Activated CD4-positive, alpha-beta T cell treated with anti-CD3 and anti-CD28 coated beads, Interleukin-2, amount 10 ng/mL, durations not matched to agents 7 days and 5 days (primary cell): ENCODE measurements around the gene SCAI. TPM values are rescaled to one million over a fixed set of nuclear protein-coding genes. Genes with fewer than 3 reads are reported as not detected.
"Not testable (repeated sequence)": the region's sequence is repeated elsewhere in the genome, so short reads cannot be mapped to it uniquely, and the experiment has no call there.

ENCODE experiments used
- CTCF ChIA-PET: fragments of 350-600 bp; sonication (Branson Sonifier 250); formaldehyde crosslinking; loops from one replicate; lab custom pipeline; 2021; ENCODE audit warnings: antibody characterized with exemption; lab: Charles Lee
- POLR2A ChIA-PET: fragments of 350-600 bp; sonication (Branson Sonifier 250); formaldehyde crosslinking; loops from one replicate; lab custom pipeline; 2021; ENCODE audit warnings: antibody characterized with exemption; lab: Charles Lee
- DNase-seq: peaks from one replicate; pipeline ENCODE4 v3.0.0-alpha.2; 2020
- H3K27ac Mint-ChIP-seq: one replicate; pipeline ENCODE4 v1.8.0; 2021; ENCODE audit warnings: mild to moderate bottlenecking, moderate library complexity, mixed read lengths
- H3K27me3 Mint-ChIP-seq: one replicate; pipeline ENCODE4 v1.8.0; 2021; ENCODE audit warnings: mixed read lengths
- H3K36me3 Mint-ChIP-seq: one replicate; pipeline ENCODE4 v1.8.0; 2021; ENCODE audit warnings: low read depth, mixed read lengths
- H3K4me1 Mint-ChIP-seq: one replicate; pipeline ENCODE4 v1.8.0; 2021; ENCODE audit warnings: mixed read lengths
- H3K4me3 Mint-ChIP-seq: one replicate; pipeline ENCODE4 v1.8.0; 2021; ENCODE audit warnings: mild to moderate bottlenecking, moderate library complexity, mixed read lengths
- H3K9me3 Mint-ChIP-seq: one replicate; pipeline ENCODE4 v1.8.0; 2021; ENCODE audit warnings: mixed read lengths
- total RNA-seq, 2 experiments: library from RNA; stranded (reverse); gene quantifications; one replicate each; pipeline ENCODE4 v1.2.3, GENCODE V29; 2021

Gene SCAI
- total RNA-seq, 2 experiments from 2014 or later, result 11.2 to 12.5 TPM

DNA sequence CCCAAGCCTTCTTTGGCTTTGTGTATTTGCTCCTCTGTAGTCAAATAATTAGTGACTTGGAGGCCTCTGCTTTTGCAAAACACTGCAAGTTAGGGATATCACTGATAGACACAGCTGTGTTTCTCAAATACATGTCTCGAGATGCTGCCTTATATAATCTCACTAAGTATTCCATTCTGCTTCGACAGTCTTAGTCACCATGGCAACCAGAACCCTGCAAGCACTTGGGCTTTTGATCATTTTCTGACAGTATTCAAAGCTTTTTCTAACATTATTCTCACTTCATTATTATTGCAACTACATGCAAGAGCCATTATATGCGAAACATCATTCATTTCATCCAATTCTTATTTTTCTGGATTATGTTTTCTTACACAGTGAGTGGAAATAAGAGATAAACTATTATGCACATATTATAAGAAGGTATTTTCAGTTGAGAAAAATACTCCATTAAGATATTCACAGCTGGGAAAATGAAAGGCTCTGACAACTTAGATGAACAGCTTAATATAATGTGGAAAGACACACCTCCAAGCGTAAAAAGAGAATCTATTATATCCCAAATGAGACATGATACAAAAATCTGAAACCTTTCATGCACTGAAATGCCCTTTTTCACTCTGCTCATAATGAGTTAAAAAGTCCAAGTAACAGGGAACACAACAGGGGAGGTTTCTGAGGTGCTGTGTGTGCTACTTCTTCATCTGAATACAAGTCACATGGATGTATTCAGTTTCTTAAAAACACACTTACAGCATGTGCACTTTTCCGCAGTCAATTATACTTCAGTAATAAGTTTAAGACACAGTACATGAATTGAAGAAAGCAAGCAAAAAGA lies 93.9 kb downstream of the SCAI start:
- H3K4me3 Mint-ChIP-seq, result no peak overlapping the region
- no peaks in the 10 kb centered on the region for H3K4me1 Mint-ChIP-seq
- CTCF ChIA-PET, result no interaction called here
- POLR2A ChIA-PET, result no interaction called here
- DNase-seq, result no peak
- H3K27ac Mint-ChIP-seq, result no peak overlapping the region
- H3K36me3 Mint-ChIP-seq, result peaks cover 18% of the 10 kb centered on the region
- no peaks in the 10 kb centered on the region for H3K9me3 Mint-ChIP-seq
- H3K27me3 Mint-ChIP-seq, result no peaks in the 10 kb centered on the region

DNA sequence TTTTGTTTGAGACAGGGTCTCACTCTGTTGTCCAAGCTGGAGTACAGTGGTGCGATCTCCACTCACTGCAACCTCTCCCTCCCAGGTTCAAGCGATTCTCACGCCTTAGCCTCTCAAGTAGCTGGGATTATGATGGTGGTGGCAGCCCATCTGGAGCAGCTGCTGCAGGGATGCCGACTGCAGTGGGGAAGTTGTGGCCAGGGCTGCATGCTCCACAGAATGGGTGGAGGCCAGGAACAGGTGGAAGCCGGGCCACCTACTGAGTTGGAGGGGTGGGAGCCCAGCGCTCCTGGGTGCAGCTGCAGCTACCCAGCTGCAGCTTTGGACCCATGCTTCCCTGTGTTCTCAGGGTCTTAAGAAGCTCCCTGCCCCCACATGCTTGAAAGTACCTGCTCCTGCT lies 99.7 kb downstream of the SCAI start:
- ChIA-PET CTCF (interaction anchor here (0.6 kb wide), 1 partner anchor 42 kb away, joined by 3 read pairs; no protein-coding TSS in a partner anchor), POLR2A (no interaction called here)
- H3K4me1 Mint-ChIP-seq, result no peaks in the 10 kb centered on the region
- no peaks in the 10 kb centered on the region for H3K9me3 Mint-ChIP-seq
- no peaks in the 10 kb centered on the region for H3K27me3 Mint-ChIP-seq
- no peak overlapping the region for H3K27ac Mint-ChIP-seq
- DNase-seq, result no peak
- H3K4me3 Mint-ChIP-seq, result no peak overlapping the region
- H3K36me3 Mint-ChIP-seq, result peaks cover 10% of the 10 kb centered on the region

- H3K9me3 Mint-ChIP-seq, result no peaks in the 10 kb centered on the region
- peaks cover 8% of the 10 kb centered on the region for H3K36me3 Mint-ChIP-seq
- no peaks in the 10 kb centered on the region for H3K4me1 Mint-ChIP-seq
- no peak overlapping the region for H3K27ac Mint-ChIP-seq
- no peaks in the 10 kb centered on the region for H3K27me3 Mint-ChIP-seq
- ChIA-PET POLR2A (no interaction called here), CTCF (interaction anchor here (0.6 kb wide), 1 partner anchor 41 kb away, joined by 3 read pairs; no protein-coding TSS in a partner anchor)
- DNase-seq, result no peak
- H3K4me3 Mint-ChIP-seq, result no peak overlapping the region
Observed at GRCh38 chr9:125043148-125043547, 100.2 kb downstream of the SCAI start.

DNA sequence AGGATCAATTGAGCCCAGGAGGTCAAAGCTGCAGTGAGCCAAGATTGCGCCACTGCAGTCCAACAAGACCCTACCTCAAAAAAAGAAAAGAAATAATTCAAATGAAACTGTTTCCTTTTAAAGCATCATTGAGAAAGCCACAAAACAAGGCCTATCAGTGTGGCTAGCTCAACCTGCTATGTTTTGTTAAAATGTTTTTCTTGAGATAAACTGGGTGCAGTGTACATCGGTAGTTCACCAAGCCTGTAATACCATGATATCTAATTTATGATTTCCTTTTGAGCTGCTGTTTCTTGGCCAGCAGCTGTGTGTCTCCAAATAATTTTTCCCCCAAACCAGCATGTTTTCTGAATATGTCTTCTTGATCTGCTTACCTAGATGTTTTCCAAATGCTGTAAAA lies 105.2 kb downstream of the SCAI start:
- no peaks in the 10 kb centered on the region for H3K4me1 Mint-ChIP-seq
- no peak for DNase-seq
- ChIA-PET CTCF (interaction anchor here (0.6 to 1.4 kb wide), 3 partner anchors 12 to 191 kb away, joined by 3 to 4 read pairs (median 3); no protein-coding TSS in a partner anchor), POLR2A (no interaction called here)
- H3K9me3 Mint-ChIP-seq, result no peaks in the 10 kb centered on the region
- no peak overlapping the region for H3K27ac Mint-ChIP-seq
- H3K4me3 Mint-ChIP-seq, result no peak overlapping the region
- no peaks in the 10 kb centered on the region for H3K36me3 Mint-ChIP-seq
- no peaks in the 10 kb centered on the region for H3K27me3 Mint-ChIP-seq

GRCh38 chr9:125028041-125028440 lies 115.3 kb downstream of the SCAI start:
- DNase-seq, result no peak
- Mint-ChIP-seq H3K4me1 (peaks cover 7% of the 10 kb centered on the region), H3K4me3 (no peak overlapping the region), H3K27ac (no peak overlapping the region), H3K36me3 (peaks cover 18% of the 10 kb centered on the region), H3K27me3 (no peaks in the 10 kb centered on the region), H3K9me3 (no peaks in the 10 kb centered on the region)
- ChIA-PET CTCF (no interaction called here), POLR2A (no interaction called here)

GRCh38 chr9:125024917-125025316 lies 118.4 kb downstream of the SCAI start:
- Mint-ChIP-seq H3K9me3 (no peaks in the 10 kb centered on the region), H3K4me3 (no peak overlapping the region), H3K4me1 (peaks cover 9% of the 10 kb centered on the region), H3K36me3 (peaks cover 23% of the 10 kb centered on the region), H3K27me3 (no peaks in the 10 kb centered on the region), H3K27ac (no peak overlapping the region)
- POLR2A ChIA-PET, result no interaction called here
- DNase-seq, result no peak
- CTCF ChIA-PET, result no interaction called here

- no peaks in the 10 kb centered on the region for H3K27me3 Mint-ChIP-seq
- no peak overlapping the region for H3K4me3 Mint-ChIP-seq
- ChIA-PET CTCF (no interaction called here), POLR2A (no interaction called here)
- H3K27ac Mint-ChIP-seq, result no peak overlapping the region
- no peak for DNase-seq
- peaks cover 9% of the 10 kb centered on the region for H3K4me1 Mint-ChIP-seq
- peaks cover 19% of the 10 kb centered on the region for H3K36me3 Mint-ChIP-seq
- H3K9me3 Mint-ChIP-seq, result no peaks in the 10 kb centered on the region
Observed at GRCh38 chr9:125021069-125021468, 122.3 kb downstream of the SCAI start.

DNA sequence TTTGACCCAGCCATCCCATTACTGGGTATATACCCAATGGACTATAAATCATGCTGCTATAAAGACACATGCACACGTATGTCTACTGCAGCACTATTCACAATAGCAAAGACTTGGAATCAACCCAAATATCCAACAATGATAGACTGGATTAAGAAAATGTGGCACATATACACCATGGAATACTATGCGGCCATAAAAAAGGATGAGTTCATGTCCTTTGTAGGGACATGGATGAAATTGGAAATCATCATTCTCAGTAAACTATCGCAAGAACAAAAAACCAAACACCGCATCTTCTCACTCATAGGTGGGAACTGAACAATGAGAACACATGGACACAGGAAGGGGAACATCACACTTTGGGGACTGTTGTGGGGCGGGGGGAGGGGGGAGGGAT lies 127.7 kb downstream of the SCAI start:
- H3K27me3 Mint-ChIP-seq, H3K9me3 Mint-ChIP-seq, H3K27ac Mint-ChIP-seq, H3K4me1 Mint-ChIP-seq, DNase-seq, H3K36me3 Mint-ChIP-seq, CTCF ChIA-PET, H3K4me3 Mint-ChIP-seq, POLR2A ChIA-PET: not testable (repeated sequence)

DNA sequence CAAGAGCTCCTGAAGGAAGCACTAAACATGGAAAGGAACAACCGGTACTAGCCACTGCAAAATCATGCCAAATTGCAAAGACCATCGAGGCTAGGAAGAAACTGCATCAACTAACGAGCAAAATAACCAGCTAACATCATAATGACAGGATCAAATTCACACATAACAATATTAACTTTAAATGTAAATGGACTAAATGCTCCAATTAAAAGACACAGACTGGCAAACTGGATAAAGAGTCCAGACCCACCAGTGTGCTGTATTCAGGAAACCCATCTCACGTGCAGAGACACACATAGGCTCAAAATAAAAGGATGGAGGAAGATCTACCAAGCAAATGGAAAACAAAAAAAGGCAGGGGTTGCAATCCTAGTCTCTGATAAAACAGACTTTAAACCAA lies 131.3 kb downstream of the SCAI start:
- H3K9me3 Mint-ChIP-seq, H3K27ac Mint-ChIP-seq, DNase-seq, H3K27me3 Mint-ChIP-seq, H3K4me3 Mint-ChIP-seq, POLR2A ChIA-PET, H3K4me1 Mint-ChIP-seq: not testable (repeated sequence)
- CTCF ChIA-PET, result interaction anchor here (0.6 kb wide), 1 partner anchor 568 kb away, joined by 4 read pairs; no protein-coding TSS in a partner anchor
- peaks cover 14% of the 10 kb centered on the region for H3K36me3 Mint-ChIP-seq

- DNase-seq, result no peak
- no peaks in the 10 kb centered on the region for H3K27me3 Mint-ChIP-seq
- POLR2A ChIA-PET, result no interaction called here
- H3K36me3 Mint-ChIP-seq, result peaks cover 8% of the 10 kb centered on the region
- no peaks in the 10 kb centered on the region for H3K4me1 Mint-ChIP-seq
- no peak overlapping the region for H3K27ac Mint-ChIP-seq
- no peak overlapping the region for H3K4me3 Mint-ChIP-seq
- CTCF ChIA-PET, result no interaction called here
- no peaks in the 10 kb centered on the region for H3K9me3 Mint-ChIP-seq
Observed at GRCh38 chr9:125008599-125008998, 134.7 kb downstream of the SCAI start.

DNA sequence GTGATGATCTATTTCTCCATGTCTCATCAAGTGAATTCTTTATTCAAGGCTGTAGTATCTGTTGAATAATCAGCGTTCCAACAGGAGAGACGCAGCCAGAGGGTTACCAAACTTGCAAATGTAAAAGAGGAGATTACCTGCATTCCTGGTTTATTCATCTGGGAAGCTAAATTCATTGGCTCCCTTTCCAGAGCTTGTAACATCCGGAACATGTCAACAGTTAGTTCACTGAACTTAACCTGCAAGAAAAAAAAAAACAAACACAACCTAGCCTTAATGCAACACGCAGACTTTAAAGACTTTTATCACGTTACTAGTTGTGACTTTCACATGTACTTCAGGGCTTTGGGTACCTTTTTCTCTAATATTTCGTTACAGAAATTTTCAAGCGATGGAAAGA lies 140.0 kb downstream of the SCAI start:
- POLR2A ChIA-PET, result no interaction called here
- Mint-ChIP-seq H3K9me3 (no peaks in the 10 kb centered on the region), H3K4me3 (no peak overlapping the region), H3K27ac (no peak overlapping the region), H3K36me3 (peaks cover 5% of the 10 kb centered on the region), H3K4me1 (no peaks in the 10 kb centered on the region), H3K27me3 (no peaks in the 10 kb centered on the region)
- CTCF ChIA-PET, result no interaction called here
- no peak for DNase-seq

GRCh38 chr9:124983698-124984097 lies 159.6 kb downstream of the SCAI start:
- ChIA-PET CTCF (no interaction called here), POLR2A (no interaction called here)
- H3K36me3 Mint-ChIP-seq, result peaks cover 4% of the 10 kb centered on the region

GRCh38 chr9:124980431-124980830 lies 162.9 kb downstream of the SCAI start:
- ChIA-PET CTCF (interaction anchor here (0.6 to 1.2 kb wide), 2 partner anchors 50 to 122 kb away, joined by 4 read pairs; no protein-coding TSS in a partner anchor), POLR2A (no interaction called here)
- H3K4me3 Mint-ChIP-seq, result no peak overlapping the region
- no peaks in the 10 kb centered on the region for H3K4me1 Mint-ChIP-seq
- no peak for DNase-seq
- no peaks in the 10 kb centered on the region for H3K9me3 Mint-ChIP-seq
- H3K36me3 Mint-ChIP-seq, result no peaks in the 10 kb centered on the region
- H3K27me3 Mint-ChIP-seq, result no peaks in the 10 kb centered on the region
- H3K27ac Mint-ChIP-seq, result no peak overlapping the region

More at GRCh38 chr9:124983698-124984097, 159.6 kb downstream of the SCAI start:
- no peak for DNase-seq
- Mint-ChIP-seq H3K27ac (no peak overlapping the region), H3K27me3 (no peaks in the 10 kb centered on the region), H3K9me3 (no peaks in the 10 kb centered on the region), H3K4me1 (no peaks in the 10 kb centered on the region), H3K4me3 (no peak overlapping the region)
